Inflammatory macrophage treated with lipopolysaccharide for 4 hours (primary cell): ENCODE data around the gene AUTS2.

Source experiments
- DNase-seq: peaks from one replicate; pipeline ENCODE4 v3.0.0-alpha.2; 2020

AUTS2 gene

DNA sequence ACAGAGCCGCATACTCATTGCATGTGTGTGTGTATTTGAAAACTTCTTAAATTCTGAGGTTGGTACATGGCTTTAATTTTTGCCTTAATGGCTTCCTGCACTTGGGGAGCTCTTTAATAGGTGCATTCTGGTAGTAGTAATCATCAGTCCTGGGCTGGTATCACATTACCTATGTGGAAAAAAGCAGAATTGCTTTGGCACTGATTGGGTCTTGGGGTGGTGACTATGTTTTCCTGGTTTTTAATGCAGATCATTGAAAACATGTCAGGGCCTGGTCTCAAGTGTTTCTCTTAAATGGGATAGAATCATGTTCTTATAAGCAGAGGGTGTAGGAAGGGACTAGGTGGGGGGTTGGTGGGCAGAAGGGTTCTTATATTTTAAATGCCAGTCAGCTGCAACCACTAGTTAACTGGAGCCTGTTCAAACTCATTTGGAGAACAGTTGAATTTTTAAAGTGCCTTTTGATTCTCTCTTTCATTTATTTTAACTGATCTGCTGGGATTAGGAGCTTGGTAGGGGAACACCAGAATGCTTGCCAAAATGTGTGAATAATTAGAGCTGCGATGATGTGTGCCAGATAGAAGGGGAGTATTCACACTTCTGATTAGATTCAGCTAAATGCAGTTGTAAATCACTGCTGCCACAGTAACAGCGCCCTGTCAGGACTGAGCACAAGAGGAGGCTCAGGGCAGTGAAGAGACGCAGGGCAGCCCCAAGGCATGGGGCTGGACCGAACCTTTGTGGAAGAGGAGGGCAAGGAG, 900.1 kb downstream of the AUTS2 start:
- no peak for DNase-seq

GRCh38 chr7:70500261-70500660, 902.0 kb downstream of the AUTS2 start:
- no peak for DNase-seq

- DNase-seq: no peak
Observed at GRCh38 chr7:70502117-70502863, 904.0 kb downstream of the AUTS2 start.

- DNase-seq: no peak
Observed at GRCh38 chr7:70504254-70504653, 906.0 kb downstream of the AUTS2 start.

DNA sequence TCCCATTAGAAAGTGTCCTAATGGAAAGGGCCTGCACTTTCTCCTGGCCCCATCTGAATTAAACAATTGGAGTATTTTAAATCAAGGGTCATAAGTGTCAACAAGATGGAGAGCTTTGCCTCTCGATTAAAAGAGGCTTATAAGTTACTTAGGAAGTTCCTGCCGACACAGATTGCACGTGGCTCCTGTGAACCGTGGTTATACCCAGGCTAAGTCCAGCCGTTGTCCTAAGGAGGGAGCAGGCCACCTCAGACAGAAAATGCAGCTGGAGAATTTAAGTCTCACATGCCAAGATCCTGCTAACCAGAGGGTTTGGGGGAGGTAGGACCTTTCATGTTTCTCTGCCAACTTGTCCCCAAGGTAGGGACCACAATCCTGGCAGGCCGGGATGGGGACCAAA, 907.2 kb downstream of the AUTS2 start:
- DNase-seq: no peak

DNA sequence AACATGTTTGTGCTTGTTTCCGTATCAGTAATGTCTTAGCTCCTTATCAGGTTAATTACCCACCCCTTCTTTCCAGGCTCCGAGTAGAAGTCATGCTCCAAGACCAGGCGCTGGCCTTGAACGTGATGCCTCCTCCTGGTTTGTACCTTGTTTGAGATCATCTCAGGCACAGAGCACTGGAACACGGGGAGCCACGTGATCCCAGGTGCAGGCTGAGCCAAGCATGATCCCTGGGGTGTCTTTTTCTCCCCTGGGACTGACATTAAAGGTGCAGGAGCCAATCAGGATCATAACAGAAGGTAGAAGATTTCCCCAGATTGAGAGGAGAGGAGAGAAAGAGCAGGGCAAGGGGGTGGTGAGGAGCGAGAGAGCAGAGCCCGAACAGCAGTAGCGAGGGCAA, 907.6 kb downstream of the AUTS2 start:
- no peak for DNase-seq

DNA sequence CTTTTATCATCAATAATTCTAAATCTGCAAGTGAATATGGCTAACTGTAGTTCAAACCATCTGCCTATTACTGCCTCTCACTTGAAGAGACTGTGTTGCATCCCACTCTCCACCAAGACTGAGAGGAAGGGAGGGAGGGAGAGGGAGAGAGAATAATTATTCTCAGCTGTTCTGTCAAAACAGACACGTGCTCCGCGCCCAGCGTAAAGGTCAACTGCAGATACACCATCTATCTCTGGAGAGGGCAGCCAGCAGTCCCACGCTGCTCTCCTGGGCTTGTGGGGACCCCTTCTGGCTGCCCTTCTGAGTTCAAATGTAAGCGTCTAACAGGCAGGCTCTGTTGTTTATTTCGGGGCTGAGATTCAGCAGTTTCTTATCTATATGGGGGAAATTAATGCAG, 908.2 kb downstream of the AUTS2 start:
- no peak for DNase-seq

DNA sequence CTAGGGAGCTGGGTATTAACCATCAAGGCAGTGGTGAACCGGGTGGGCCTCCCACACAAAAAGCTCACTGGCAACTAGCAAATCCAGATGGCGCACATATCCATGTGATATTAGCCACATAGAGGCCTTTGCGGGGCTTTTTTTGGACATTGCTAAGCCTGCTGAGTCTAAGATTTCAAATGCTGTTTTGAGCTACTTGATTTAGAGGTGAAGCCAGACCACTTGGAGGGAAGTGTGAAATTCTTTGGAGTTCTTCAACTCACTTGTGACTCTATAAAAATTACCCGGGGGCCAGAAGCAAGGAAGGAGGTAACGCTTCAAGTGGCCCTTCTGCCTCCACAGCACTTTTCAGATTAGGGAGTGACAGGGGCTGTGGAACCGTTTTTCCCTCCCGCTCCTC, 913.9 kb downstream of the AUTS2 start:
- no peak for DNase-seq

GRCh38 chr7:70512761-70513160, 914.5 kb downstream of the AUTS2 start:
- DNase-seq: no peak

DNA sequence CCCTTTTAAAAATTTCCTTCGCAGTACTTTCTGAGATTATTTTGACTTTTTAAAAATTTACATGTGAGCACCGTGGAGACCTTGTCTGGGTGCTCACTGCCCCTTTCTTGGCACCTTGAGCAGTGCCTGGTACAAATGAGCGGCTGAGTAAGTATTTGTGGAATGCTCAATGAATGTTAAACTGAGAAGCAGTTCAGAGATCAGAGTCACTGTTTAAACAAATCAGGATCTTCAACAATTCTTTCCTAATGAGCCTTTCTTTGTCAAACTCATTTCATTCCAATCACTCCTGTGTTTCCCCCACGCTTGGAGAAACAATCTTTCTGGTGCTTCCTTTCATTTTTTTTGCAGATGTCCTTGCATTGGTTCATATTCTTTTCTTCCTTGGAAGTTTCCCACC, 922.3 kb downstream of the AUTS2 start:
- no peak for DNase-seq

GRCh38 chr7:70523249-70523988, 925.1 kb downstream of the AUTS2 start:
- no peak for DNase-seq

- no peak for DNase-seq
Observed at GRCh38 chr7:70523989-70524351, 925.7 kb downstream of the AUTS2 start.

- no peak for DNase-seq
Observed at GRCh38 chr7:70525991-70526390, 927.7 kb downstream of the AUTS2 start.

GRCh38 chr7:70527520-70528115, 929.3 kb downstream of the AUTS2 start:
- no peak for DNase-seq

GRCh38 chr7:70529436-70529835, 931.2 kb downstream of the AUTS2 start:
- DNase-seq: no peak

DNA sequence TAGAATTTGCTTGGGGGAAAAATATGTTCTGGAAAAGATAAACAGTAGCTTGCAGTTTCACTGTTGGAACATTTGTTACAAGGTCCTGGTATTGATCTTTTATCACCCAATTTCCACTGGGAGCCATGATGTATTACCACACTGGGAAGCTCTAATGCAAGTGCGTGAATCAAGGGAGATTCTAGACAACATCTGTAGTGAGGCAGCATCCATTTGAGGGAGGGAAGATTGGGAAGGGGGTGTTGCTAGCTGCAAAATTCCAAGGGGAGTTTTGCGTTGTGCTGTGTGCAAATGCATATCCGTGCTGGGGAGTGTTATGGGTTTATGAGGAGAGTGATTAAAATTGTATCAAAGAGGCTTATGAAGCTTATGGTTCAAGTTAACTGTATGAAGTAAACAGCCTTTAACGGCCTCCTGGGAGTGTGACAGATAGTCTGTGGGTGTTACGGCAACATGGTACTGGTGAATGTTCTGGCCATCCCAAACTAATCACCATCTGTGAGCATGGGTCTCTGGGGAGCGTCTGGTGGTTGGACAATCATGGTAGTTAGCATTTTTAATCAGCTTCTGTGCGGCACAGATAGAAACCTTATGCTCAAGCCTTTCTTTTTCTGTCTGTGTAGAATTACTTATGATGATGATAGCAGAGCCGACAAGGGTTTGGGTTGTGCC, 931.8 kb downstream of the AUTS2 start:
- DNase-seq: no peak

GRCh38 chr7:70533614-70534013, 935.3 kb downstream of the AUTS2 start:
- DNase-seq: no peak

GRCh38 chr7:70539205-70539604, 940.9 kb downstream of the AUTS2 start:
- DNase-seq: no peak

- DNase-seq: no peak
Observed at GRCh38 chr7:70539617-70540016, 941.3 kb downstream of the AUTS2 start.

GRCh38 chr7:70540641-70541040, 942.4 kb downstream of the AUTS2 start:
- no peak for DNase-seq

DNA sequence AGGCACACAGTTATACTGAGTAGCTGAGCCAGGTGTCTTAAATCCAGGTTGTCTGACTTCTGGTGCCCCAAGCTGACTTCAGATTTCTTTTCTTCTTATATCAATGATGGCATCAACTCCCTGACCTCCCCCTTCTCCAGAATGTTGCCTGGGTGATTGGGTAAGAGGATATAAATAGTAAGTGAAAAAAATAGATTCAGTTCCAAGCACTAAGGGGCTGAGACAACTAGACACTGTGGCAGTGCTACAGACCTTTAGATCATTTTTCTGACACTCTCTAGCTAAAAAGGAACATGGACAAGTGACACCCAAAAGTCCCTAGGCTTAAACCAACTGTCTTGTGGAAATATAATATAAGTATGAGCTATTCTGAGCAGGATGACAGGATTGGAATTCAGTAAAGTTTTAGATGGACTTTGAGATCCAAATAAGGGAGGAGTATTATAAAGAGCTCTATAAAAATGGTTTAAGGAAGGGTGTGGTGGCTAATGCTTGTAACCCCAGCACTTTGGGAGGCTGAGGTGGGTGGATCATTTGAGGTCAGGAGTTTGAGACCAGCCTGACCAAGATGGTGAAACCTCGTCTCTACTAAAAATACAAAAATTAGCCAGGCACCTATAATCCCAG, 944.6 kb downstream of the AUTS2 start:
- no peak for DNase-seq

GRCh38 chr7:70544016-70544415, 945.7 kb downstream of the AUTS2 start:
- no peak for DNase-seq
